Spleen (tissue), 7 donors: Measurements from ENCODE around the gene WT1.

ENCODE experiments used
- POLR2A ChIP-seq, 3 donors: fragments of 450-650 bp; IDR thresholded peaks; one replicate each; pipeline ENCODE4 v1.5.1; 2017; ENCODE audit warnings: antibody characterized with exemption in 3 of 3, mild to moderate bottlenecking in 1 of 3
- POLR2AphosphoS5 ChIP-seq, 3 donors: sonication (generic); formaldehyde crosslinking; IDR thresholded peaks; one replicate each; pipeline ENCODE4 v1.5.1; 2017; ENCODE audit warnings: antibody characterized with exemption in 3 of 3
- TF ChIP-seq, protein P1 (sequence below), 11 experiments: fragments of 200-600 bp in 7 of 11; fragments of 450-650 bp in 4 of 11; sonication (generic) in 4 of 11; IDR thresholded peaks in 8 of 11; conservative IDR thresholded peaks in 3 of 11; 1 replicate in 7 of 11; 2 replicates in 4 of 11; pipeline versions ENCODE4 v1.4.0 to v1.8.0; 2016 to 2021; ENCODE audit warnings: antibody characterized with exemption in 11 of 11, inconsistent platforms in 4 of 11, mild to moderate bottlenecking in 1 of 11
- donor health status: DM: no; HTN: no; CAD: no; lungs with moderate emphysema.
- donor health status: DM: no; HTN: no; CAD: no.
- donor health status: DM: no; HTN: no; CAD: no.

- TF ChIP-seq, protein P1, sequence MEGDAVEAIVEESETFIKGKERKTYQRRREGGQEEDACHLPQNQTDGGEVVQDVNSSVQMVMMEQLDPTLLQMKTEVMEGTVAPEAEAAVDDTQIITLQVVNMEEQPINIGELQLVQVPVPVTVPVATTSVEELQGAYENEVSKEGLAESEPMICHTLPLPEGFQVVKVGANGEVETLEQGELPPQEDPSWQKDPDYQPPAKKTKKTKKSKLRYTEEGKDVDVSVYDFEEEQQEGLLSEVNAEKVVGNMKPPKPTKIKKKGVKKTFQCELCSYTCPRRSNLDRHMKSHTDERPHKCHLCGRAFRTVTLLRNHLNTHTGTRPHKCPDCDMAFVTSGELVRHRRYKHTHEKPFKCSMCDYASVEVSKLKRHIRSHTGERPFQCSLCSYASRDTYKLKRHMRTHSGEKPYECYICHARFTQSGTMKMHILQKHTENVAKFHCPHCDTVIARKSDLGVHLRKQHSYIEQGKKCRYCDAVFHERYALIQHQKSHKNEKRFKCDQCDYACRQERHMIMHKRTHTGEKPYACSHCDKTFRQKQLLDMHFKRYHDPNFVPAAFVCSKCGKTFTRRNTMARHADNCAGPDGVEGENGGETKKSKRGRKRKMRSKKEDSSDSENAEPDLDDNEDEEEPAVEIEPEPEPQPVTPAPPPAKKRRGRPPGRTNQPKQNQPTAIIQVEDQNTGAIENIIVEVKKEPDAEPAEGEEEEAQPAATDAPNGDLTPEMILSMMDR (IDR thresholded peaks at IDR 0.05 in 8 of 11, conservative IDR thresholded peaks at IDR 0.05 in 3 of 11): no peak
- no peak for TF ChIP-seq POLR2AphosphoS5 (IDR thresholded peaks at IDR 0.05)
- TF ChIP-seq POLR2A (IDR thresholded peaks at IDR 0.05): no peak
These were observed 16.5 kb downstream of the WT1 start for GRCh38 chr11:32418836-32419235.
